Stimulated activated CD8-positive, alpha-beta memory T cell treated with anti-CD3 and anti-CD28 coated beads, Interleukin-4, amount 100 ng/mL, for 4 hours (primary cell): Measurements from ENCODE around the gene GREB1L.

ENCODE experiments used
- DNase-seq, 2 donors: peaks; one replicate each; pipeline ENCODE4 v3.0.0-alpha.2; 2020; ENCODE audit warnings: low read depth in 2 of 2, low spot score in 1 of 2

The GREB1L gene

DNA sequence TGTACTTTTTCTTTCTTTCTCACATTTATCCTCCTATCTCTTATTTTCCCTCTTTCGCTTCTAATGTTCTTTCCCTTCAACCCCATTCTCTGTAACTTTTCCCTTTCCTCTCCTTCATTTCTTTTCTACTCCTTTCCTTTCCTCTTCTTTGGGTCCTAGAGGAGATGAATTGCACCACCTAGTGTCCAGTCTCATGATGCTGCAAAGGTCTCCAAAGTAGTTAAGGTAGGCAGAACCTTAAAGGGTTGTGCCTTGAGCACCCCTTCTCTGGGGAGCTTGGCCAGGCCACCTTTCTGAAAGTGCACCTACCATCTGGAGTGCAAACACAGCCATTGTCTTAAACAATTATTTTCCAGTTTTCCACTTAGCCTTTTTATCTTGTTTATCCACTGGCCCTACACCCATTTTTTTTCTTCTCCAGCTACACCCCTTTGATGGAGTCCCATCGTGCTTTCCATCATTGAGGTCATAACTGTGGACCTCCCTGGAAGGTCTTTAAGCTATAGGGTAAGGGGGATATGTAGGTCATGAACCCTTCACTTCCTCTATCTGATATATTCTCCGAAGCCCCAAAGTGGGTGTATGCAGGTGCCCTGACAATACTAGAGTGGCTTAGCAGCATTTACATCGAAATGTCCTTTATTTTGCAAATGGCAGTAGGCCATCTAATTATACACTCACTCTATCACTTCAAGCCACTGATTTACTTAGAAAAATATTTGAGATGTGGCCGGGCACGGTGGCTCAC is 202.6 kb downstream of the GREB1L start:
- DNase-seq: no peak

DNA sequence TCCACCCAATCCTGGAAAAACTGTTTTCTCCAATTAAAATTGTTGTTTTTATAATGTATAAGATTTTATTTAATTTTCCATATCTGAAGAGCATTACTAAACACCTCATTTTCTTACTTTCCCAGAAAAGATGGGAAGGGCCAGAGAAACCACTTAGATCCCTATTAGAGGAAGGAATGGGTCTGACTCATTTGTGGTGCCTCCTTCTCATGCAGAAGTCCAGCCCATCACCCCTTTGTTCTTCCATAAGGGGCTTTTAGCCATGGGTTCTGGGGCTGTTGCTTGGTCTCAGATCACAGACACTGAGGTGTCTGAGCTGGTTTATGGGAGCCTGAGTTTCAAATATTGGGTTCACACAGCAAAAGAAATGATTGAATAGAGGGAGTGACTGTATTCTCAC is 206.3 kb downstream of the GREB1L start:
- DNase-seq: no peak

DNA sequence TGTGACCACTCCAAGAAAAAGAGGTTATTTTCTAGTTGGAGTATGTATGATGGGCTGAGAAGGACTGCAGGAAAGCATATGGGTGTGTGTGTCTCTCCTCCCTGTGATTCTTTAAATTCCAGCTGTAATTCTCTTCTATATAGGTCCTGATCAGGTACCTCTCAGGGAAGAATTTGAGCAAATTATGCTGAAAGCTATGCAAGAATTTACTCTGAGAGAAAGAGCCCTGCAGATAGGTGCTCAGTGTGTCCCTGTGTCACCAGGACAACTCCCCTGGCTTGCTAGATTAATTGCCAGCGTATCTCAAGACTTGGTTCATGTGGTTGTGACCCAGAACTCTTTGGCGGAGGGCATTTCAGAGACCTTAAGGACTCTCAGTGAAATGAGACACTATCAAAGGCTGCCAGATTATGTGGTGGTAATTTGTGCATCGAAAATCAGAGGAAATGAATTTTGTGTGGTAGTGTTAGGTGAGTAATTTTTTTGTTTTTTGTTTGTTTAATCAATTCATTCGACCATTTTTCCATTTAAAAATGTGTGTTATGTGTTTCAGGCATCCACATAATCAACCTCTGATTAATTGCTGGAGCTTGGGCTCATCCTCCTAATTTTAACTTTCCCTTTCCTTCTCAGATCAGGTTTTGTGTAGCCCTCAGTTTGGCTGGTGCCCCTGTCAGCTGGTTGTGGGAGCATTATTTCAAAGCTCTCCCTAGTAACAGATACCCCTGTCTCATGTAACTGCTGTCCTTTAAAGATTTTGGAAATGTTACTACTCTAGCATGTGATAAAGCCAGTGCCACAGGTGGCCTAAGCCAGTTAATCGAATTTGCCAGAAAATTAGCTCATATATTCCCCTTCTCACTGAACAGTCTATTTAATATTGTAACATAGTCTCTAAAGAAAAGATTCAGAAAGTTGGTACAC is 207.6 kb downstream of the GREB1L start:
- no peak for DNase-seq

DNA sequence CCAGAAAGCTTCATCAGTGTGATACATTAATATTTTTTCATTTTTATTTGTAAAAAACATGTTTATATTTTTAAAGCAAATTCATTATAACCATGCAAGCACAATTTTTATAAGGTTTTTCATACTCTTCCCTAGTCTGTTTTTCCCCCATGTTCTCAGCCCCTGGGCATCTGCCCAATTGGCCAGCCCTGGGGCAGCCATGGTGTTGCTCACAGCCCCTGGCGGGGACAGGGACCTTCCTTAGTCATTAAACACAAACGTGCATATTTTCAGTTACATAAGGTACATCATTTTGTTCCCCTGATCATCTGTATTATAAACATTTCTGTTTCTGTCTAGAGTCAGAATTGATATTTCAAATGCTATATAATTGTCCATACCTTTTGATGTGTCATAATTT is 208.5 kb downstream of the GREB1L start:
- DNase-seq: no peak

DNA sequence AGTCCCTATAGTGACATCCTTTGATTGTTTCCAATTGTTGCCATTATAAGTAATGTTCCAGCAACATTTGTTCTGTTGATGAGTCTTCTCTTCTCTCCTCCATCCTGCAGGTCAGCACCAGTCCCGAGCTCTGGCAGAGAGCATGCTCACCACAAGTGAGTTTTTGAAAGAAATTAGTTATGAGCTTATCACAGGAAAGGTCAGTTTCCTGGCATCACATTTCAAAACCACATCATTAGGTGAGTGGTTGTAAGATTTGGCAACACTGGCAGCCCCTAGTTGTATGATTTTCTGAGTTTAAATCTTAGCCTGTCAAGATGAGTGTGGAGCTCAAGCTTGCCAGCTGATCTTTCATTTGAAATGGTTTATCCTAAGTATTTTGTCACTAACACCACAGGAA is 208.9 kb downstream of the GREB1L start:
- DNase-seq: no peak

DNA sequence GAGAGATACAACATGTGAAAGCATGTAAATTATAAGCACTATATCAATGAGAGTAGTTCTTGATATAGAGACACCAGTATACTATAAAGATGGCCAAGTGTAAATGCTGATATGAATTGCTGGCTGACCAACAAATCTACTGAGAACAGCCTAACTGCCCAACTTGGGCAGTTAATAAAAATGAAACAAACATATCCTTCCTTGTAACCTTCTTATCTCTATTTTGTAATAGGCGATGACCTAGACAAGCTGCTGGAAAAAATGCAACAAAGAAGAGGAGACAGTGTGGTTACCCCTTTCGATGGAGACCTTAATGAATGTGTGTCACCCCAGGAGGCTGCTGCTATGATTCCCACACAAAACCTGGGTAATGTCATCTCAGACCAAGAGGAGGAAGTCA is 209.8 kb downstream of the GREB1L start:
- no peak for DNase-seq

DNA sequence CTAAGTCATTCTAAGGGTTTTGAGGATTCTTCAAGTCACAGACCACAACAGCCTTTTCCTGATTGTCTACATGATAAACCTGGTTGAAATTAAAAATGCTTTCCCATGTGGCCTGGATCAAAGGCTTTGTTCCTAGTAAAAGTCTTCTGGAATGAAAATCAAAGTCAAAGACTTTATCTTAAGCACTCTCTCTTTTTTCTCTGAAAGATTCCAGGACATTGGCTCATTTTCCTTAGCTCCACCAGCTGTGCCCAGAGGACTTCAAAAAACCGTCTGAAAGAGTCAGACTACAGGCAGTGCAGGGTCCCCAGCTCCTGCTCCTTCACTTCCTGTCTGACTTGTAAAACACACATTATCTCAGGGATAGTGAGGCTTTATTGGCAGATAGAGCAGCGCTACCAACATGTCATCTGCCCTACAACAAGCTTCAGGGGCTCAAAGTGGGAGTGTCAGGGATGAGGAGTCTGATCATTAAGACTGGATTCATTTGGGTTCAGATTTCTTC is 210.3 kb downstream of the GREB1L start:
- DNase-seq: no peak

DNA sequence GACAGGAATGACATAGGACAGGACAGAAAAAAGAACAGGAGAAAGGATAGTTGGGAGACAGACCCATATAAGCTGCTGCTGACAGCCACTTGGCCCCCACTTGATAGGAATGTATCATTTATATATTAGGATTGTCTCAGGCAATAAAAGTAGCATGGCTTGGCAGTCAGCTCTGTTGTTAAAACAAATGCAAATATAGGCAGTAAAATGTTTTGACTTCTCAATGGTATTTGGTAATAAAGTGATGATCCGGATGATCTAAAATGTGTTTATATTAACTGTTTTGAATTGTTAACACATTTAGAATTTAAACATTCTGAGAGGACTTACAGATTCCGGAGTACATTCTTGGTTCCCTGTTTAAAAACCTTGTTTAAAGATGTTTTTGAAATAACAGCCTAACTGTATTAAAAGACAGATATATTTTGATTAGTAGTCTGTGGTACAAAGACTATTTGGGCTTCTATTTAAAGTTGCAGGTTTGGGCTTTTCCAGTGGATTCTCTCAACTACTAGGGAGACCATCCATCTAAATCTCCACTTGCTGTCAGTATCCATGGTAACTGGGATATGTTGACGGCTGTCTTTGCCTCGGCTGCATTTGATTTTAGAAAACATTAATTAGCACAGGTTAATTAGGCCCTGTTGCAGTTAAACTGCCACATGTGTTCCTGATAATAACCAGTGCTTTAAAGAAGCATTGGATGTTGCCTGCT is 210.9 kb downstream of the GREB1L start:
- no peak for DNase-seq

DNA sequence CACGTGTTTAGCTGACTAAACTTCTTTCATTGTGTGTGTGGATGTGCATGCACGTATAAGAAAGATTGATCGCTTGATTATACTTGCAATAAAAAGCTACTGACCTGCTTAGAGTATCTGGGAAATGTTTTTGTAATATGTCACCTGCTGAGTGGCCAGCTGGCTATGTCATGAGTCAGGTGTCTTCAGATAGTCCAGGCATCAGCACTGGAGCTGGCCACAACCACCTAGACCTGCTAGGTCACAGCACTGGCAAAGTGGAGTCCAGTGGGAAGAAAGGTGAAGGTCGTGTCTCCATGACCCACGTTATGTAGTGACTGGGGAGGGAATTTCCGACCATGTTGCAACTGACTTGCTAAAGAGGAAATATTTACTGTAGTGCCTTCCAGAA is 211.5 kb downstream of the GREB1L start:
- DNase-seq: no peak

DNA sequence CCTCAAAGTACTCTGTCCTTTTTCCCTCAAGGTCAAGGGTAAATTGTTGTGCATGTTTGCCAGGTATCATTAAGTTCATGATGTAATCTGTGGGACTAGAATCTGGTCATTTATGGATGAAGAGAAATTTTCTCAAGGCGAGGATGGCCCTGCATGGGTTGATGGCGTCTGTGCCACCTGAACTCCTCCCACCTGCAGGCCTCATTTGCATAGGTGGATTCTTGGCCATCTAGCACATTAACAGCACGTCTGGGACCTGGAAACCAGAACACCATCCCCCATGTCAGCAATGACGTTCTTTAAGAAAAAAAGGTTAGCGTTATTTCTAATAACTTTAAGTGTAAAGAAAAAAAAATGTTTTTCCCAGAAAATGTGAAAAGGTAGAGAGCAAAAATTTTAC is 212.7 kb downstream of the GREB1L start:
- DNase-seq: no peak

DNA sequence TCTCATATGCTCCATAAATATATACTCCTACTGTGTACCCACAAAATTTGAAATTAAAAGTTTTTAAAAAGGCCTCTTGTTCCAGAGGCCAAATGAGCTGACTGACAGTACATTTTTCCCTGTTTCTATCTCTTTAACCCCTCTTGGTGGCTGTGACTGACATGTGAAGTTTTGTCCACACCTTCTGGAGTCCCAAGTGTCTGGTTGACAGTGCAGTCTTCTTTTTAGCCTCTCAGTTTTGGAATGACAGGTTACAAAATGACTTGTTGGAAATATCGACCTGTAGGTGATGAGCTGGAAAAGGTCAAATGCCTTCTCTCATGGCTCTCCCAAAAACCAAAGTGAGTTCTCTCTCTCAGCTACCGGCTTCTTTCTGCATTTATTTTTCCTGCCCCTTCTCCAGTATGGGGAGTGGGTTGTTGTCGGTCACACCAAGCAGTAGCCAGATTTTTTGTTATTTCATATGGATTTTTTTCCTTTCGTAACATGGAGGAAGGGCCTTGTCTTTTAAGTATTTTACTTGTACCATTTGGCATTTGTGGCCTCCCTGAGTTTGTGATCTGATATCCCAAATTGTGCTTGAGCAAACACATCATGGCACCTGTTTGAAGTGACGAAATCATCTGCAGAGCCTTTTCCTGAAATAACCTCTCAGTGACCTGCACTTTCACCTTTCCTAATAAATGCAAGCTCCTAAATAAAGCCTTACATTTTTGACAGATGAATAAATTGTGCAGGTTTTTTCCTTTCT is 214.6 kb downstream of the GREB1L start:
- DNase-seq: no peak

DNA sequence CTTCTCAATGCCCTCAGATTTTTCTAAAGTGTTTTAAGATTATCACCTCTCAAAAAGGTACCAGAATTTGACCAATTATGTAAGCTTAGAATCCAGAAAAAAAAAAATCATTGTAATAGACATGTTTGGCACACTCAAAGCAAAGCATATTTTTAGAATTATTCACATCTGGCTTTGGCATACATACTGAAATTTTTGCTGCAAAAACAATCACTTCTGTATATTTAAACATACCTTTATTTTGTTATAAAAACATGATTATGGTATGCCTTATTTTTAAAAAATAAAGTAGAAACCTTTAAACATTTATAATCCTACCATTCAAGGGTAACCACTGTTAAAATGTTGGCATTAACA is 215.1 kb downstream of the GREB1L start:
- no peak for DNase-seq

DNA sequence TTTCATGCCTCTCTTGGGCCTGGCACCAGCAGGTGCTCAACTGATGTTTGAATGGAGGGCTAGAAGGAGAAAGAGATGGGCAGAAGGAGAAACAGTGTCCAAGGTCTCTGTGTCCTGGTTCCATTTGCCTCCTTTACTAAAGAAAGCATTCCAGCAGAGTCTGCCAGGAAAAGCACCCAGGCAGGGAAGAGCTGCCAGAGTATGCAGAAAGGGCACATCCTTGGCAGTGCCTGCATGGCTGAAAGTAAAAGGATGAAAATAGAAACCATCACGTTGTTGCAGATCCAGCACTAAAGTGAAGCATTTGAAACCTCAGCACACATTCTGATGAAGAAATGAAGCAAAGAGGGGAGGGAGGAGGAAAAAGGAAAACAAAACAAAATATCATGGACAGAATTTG is 216.3 kb downstream of the GREB1L start:
- no peak for DNase-seq

DNA sequence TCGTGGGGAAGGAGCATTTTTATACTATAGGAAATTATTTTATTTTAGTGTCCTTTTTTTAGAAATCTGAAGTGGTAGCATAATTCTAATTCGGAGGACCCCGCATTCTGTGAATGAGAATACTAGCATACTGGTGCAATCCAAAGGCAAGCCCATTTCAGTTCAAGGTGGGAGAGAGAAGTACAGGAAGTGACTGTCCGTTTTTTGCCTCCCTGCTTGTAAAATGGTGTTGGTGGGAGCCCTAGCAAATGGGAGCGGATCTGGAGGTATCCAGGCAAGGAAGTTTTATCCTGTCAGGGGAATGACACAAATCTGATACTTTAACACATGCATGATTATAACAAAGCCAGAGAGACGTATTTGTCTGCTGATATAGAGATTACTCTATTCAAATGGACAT is 216.8 kb downstream of the GREB1L start:
- DNase-seq: no peak

DNA sequence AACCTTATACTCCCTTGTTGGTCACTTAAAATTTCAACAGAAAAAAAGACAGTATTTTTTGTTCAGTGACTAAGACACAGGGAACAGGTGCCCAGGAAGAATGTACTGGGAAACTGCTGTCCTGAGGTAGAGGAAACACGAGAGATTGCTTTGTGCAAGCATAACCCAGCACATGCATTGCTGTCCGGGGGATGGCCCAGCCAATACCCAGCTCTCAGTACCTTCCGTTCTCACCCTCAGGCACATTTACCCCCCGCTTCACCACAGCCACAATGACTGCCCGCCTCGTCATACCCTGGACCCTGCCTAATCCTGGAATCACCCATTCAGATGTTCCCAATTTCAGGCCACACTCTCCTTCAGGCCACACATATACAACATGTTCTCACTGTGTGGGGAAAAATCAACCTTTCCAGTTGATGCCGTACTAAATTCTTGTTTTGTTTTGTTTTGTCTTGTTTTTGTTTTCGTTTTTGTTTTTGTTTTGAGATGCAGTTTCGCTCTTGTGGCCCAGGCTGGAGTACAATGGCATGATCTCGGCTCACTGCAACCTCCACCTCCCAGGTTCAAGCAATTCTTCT is 217.8 kb downstream of the GREB1L start:
- no peak for DNase-seq

DNA sequence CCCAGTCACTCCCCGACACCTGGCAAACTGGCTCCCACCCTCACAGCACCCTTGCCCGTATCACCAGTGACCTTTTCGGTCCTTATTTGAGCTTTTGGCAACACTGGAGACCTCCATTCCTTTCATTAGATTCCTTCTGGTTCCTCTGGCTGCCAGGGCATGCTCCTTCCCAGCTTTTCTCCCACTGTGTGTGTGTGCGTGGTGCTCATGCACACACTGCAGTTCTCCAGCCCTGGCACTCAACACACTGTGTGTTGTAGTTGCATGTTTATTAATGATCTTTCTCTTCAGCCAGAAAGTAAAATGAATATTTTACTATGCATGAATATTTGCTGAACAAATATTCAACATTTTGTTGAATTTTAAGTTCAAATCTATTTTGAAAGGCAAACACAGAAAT is 219.4 kb downstream of the GREB1L start:
- DNase-seq: no peak

DNA sequence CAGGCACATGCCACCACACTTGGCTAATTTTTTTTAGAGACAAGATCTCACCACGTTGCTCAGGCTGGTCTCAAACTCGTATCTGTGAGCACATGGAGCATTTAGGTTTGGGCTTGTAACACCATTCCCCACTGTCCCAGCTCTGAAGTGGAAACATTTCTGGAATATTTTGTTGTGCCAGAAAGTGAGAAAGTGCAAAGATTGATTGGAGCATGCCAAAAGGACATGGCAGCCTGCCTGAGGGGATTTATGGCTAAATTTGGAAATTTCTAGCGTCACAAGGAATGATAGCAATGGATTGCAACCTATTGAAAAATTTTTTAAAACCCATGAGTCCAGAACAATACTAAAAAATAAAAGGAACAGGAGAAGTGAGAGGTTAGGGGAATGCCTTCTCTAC is 221.7 kb downstream of the GREB1L start:
- DNase-seq: no peak

DNA sequence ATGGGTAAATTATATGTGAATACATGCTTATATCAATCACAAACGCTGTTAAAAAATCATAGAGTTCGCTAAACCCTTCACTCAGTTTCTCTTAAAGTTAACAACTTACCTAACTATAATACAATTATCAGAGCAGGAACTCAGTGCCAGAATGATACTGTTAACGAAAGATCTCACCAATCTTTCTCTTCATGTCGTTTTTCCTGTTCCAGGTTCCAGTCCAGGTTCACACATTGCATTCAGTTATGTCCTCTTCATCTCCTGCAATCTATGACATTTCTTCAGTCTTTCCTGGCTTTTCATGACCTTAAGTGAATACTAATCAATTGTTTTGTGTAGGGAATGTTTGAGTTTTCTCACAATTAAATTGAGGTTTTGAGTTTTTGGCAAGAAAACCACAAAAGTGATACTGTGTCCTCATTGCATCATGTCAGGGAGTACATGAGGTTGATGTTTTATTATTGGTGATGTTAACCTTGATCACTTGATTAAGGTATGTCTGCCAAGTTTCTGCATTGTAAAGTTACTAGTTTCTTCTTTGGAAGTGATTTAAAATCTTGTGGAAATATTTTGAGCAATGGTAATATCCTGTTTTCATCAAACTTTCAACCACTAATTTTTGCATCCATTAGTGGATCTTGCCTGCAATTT is 226.6 kb downstream of the GREB1L start:
- DNase-seq: no peak

DNA sequence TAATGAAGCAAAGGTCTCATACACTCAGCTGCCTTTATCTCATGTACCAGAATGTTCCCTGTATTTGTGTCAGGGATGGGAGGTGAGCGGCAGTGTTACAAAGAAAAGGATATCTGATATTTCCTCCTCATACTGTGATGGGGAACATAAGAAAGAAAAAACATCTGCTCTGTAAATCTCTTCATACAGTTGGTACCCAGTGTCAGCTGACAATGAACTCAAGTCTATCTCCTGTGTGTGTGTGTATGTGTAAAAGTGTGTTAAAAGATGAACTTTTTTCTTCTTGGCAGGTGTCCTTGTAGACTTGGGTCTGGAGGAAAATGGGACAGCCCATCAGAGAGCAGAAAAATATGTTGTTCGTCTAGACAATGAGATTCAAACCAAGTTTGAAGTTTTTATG is 230.7 kb downstream of the GREB1L start:
- DNase-seq: no peak

DNA sequence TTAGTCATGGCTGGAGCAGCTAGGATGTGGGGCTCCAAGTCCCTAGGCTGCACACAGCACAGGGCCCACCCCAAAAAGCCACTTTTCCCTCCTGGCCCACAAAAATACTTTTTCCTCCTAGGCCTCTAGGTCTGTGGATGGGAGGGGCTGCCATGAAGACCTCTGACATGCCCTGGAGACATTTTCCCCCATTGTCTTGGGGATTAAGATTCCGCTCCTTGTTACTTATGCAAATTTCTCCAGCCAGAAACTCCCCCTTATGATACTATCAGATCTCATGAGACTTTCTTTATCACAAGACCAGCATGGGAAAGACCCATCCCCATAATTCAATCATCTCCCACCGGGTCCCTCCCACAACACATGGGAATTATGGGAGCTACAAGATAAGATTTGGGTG is 232.6 kb downstream of the GREB1L start:
- no peak for DNase-seq
